ENCODE results near the gene PYDC1.

DNA sequence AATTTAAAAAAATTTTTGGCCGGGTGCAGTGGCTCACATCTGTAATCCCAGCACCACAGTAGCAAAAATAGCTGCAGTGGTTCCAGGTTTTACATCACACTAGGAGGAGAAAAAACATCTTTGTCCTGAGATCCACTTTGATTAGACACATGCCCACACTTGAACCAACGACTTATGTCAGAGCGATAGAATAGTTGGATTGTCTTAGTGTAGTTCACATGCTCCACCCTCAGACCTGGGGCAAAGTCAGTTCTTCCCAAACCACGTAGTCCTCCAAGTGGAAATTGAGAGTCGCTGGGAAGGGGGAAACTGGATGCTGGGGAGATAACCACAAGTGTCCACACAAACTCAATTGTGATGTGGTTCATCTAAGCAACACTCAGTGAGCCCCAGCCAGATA is 31.4 kb upstream of the PYDC1 start:
- no peak for TF ChIP-seq CTCF (IDR thresholded peaks at IDR 0.05 in 2 of 3, conservative IDR thresholded peaks at IDR 0.05 in 1 of 3; ENCODE audit: control insufficient read depth in 2 of 3, extremely low read depth in 1 of 3, insufficient read depth in 1 of 3, low read depth in 3 of 3, low read length in 3 of 3)
- TF ChIP-seq, protein P1, sequence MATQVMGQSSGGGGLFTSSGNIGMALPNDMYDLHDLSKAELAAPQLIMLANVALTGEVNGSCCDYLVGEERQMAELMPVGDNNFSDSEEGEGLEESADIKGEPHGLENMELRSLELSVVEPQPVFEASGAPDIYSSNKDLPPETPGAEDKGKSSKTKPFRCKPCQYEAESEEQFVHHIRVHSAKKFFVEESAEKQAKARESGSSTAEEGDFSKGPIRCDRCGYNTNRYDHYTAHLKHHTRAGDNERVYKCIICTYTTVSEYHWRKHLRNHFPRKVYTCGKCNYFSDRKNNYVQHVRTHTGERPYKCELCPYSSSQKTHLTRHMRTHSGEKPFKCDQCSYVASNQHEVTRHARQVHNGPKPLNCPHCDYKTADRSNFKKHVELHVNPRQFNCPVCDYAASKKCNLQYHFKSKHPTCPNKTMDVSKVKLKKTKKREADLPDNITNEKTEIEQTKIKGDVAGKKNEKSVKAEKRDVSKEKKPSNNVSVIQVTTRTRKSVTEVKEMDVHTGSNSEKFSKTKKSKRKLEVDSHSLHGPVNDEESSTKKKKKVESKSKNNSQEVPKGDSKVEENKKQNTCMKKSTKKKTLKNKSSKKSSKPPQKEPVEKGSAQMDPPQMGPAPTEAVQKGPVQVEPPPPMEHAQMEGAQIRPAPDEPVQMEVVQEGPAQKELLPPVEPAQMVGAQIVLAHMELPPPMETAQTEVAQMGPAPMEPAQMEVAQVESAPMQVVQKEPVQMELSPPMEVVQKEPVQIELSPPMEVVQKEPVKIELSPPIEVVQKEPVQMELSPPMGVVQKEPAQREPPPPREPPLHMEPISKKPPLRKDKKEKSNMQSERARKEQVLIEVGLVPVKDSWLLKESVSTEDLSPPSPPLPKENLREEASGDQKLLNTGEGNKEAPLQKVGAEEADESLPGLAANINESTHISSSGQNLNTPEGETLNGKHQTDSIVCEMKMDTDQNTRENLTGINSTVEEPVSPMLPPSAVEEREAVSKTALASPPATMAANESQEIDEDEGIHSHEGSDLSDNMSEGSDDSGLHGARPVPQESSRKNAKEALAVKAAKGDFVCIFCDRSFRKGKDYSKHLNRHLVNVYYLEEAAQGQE (IDR thresholded peaks at IDR 0.05; ENCODE audit: low read depth, low read length), result no peak
- TF ChIP-seq EZH2 (IDR thresholded peaks at IDR 0.05; ENCODE audit: borderline replicate concordance, control insufficient read depth, low read depth, low read length), result no peak
- TF ChIP-seq STAT3 (IDR thresholded peaks at IDR 0.05; ENCODE audit: low read depth, low read length), result no peak
- TF ChIP-seq RAD21 (IDR thresholded peaks at IDR 0.05; ENCODE audit: insufficient read depth, low read depth, low read length), result no peak
- no peak for TF ChIP-seq TARDBP (IDR thresholded peaks at IDR 0.05; ENCODE audit: borderline replicate concordance)
- no peak for TF ChIP-seq GABPA (IDR thresholded peaks at IDR 0.05; ENCODE audit: low read depth)

Data from GM12878 (cell line).